Kasumi-1 (cell line): ENCODE data around the gene PKMYT1.

ENCODE experiments used
- DNase-seq, 2 experiments: peaks; one replicate each; lab custom pipeline; 2025; lab: John Stamatoyannopoulos, UW

Gene PKMYT1

GRCh38 chr16:3017794-3018506 is 37.7 kb upstream of the PKMYT1 start, which contains the start of gene CLDN6:
CLDN6 (minus strand) TSS chr16:3018183; CDS start chr16:3016021, 2,162 bp downstream.
- no peak for DNase-seq

- DNase-seq, result no peak
Measured at GRCh38 chr16:3017344-3017743, 37.1 kb upstream of the PKMYT1 start.

DNA sequence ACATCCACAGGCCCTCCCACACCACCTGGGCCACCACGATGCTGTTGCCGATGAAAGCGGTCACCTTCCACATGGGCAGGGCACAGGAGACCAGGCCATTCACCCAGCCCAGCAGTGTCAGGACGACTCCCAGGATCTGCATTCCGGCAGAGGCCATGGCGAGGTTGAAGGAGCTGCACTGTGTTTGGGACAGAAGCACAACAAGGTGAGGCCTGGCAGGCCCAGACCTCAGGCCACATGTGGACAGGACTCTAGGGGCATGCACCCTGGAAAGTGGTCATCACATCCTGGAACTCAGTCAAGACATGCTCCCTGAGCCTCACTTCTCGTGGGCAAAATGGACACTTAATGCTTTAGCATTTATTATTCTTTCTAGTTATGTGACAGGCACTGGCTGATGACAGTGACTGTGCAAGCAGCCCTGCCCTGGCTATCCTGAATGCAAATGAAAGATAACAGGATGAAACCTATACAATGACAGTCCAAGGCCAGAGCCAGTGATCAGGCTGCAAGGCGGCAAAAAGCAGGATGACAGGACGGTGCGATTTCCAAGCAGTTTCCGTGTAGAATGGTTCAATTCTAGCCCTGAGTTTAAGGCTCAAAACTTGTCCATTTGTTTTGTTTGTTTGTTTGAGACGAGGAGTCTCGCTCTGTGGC is 35.7 kb upstream of the PKMYT1 start:
- DNase-seq, result no peak

- no peak for DNase-seq
Measured at GRCh38 chr16:3014971-3015370, 34.7 kb upstream of the PKMYT1 start.

GRCh38 chr16:3013998-3014690 is 33.9 kb upstream of the PKMYT1 start:
- DNase-seq, result no peak

DNA sequence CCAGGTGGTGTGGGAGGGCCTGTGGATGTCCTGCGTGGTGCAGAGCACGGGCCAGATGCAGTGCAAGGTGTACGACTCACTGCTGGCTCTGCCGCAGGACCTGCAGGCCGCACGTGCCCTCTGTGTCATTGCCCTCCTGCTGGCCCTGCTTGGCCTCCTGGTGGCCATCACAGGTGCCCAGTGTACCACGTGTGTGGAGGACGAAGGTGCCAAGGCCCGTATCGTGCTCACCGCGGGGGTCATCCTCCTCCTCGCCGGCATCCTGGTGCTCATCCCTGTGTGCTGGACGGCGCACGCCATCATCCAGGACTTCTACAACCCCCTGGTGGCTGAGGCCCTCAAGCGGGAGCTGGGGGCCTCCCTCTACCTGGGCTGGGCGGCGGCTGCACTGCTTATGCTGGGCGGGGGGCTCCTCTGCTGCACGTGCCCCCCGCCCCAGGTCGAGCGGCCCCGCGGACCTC is 33.3 kb upstream of the PKMYT1 start:
- DNase-seq, result no peak

- DNase-seq, result no peak
Measured at GRCh38 chr16:3012828-3013420, 32.7 kb upstream of the PKMYT1 start, which contains the start of gene CLDN9. CLDN9 (plus strand) TSS chr16:3012923; CDS start chr16:3013363, 440 bp downstream.

DNA sequence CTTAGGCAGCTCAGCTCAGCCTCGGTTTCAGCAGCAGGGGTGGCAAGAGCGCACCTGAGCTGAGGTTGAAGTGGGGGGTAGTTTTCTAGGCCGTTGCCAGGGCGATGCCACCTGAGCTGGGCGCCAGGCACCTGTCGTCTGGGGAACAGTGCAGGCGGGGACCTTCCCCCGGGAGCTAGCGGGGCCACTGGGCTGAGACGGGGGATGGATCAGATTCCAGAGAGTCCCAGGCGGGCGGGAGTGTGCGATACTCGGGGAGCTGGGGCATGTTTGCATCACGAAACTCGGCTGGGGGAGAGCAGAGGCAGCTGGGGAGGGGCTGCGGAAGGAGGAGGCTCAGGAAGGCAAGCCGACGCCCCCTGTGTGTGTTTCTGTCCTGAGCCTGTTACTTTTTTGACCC is 32.0 kb upstream of the PKMYT1 start:
- DNase-seq, result no peak

GRCh38 chr16:3010510-3010909 is 30.3 kb upstream of the PKMYT1 start:
- no peak for DNase-seq

DNA sequence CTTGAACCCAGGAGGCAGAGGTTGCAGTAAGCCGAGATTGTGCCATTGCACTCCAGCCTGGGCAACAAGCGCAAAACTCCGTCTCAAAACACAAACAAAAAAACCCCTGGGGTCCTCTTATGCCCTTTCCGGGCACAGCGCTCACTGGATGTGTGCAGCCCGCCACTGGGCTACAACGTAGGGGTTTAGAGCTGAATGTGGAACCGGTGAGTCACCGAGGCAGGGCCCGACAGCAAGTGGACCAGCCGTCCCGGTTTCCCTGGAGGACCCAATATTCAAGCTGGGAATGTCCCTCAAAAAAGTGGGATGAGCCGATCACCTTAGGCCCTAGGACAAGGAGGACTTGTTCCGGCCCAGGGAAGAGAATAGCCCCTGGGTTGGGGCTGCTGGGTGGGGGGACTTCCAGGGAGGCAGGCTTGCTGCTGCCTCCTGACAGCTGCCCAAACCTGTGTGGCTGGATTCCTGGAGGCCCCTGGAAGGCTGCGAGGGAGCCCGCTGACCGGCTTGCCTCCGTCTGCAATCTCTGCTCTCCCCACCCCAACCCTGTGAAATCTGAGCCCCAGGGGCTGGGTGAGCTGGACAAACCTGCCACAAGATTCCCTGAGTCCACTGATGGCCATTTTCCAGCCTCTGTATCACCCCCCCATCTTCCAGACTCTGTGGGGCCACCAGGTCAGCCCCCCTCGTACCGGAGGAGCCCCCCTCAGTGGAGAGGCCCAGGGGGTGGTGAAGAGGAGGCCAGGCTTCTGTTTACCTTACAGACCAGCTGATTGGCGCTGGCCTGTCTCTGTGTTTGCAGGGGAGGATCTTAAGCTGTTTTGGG is 29.5 kb upstream of the PKMYT1 start:
- no peak for DNase-seq

DNA sequence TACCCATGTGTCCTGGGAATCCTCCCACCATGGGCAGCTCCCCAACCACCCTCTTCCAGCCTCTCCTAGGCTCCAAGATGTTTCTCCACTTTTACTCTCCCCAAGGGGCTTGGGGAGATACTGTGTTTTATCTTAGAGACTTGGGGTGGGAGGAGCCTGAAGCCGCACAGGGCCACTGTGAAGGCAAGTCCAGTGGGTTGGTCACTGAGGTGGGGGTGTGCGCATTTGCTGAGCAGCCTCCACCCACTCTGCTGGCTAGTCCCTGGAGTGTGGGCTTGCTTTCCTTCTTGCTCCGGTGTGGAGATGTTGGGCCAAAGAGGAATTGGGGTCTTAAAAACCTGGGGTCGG is 28.4 kb upstream of the PKMYT1 start:
- no peak for DNase-seq

DNA sequence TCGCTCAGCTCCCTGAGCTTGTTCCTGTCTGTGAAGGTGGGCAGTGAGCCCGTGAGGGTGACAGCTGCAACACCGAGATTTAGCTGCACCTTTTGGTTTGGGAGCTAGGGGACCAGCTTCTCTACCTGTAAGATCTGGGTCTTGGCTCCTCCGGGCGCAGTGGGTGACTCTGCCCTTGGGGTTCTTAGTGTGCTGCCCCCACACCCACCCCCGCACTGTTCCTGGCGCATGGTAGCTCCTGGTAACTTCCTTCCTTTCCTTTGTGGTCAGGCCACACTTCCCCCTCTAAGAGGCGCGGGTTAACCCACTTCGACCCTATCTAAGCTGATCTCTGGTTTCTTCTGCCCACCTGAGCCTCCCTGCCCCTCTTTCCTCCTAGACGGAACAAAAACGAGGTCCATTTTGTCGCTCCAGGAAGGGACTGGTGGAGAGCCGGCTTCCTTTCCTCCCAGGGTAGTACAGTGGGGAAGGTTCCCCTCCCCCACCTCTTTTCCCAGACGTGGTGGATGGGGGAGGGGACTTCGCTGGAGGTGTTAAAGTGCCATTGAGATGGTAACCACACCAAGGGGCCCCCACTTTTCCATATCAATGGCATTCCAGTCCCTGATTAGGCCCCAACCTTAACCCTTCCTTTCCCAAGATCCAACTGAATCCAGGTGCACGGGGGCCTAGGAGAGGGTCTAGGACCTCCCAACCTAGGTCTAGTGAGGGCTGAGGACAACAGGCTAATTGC is 27.9 kb upstream of the PKMYT1 start:
- peak; percentile 16 to 43 for DNase-seq

DNA sequence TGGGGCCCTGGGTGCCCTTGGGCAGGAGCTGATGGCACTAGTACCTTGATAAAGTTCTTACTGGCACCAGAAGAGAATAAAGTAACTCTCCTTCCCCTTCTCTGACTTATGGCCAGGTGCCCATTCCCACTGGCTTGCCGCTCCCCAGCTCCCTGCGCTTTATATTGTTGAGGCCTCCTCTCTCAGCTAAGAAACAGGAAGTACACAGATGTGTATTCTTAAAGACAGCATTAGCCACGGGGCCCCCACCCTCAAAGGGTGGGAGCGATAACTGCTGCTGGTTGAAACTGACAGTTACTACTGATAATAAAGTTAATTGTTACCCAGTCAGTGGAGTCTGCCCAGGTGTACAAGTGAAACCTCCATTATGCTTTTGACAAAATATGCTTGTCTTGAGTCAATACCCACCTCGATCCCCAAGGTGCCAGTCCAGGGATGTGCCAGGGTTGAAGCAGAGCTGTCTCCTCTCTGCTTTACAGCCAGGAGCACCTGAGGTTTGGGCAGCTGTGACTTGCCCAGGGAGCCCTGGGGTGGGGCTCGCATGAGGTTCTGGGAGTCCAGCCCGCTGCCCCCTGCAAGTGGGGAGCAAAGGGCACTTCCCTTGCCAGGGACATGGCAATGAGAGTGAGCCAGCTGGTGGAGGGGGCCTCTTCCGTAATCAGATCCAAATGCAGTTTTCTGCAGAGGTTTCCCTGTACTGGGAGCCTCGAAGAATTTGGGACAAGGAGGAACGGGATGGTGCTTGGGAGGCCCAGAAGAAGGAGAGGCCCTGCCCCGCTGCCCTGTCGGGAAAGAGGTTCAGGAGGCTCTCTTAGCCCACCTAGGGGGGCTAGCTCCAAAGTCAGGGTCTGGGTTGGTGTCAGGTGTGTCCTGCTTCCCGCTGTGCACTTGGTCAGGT is 27.1 kb upstream of the PKMYT1 start:
- DNase-seq, result peak; percentile 27 to 46

DNA sequence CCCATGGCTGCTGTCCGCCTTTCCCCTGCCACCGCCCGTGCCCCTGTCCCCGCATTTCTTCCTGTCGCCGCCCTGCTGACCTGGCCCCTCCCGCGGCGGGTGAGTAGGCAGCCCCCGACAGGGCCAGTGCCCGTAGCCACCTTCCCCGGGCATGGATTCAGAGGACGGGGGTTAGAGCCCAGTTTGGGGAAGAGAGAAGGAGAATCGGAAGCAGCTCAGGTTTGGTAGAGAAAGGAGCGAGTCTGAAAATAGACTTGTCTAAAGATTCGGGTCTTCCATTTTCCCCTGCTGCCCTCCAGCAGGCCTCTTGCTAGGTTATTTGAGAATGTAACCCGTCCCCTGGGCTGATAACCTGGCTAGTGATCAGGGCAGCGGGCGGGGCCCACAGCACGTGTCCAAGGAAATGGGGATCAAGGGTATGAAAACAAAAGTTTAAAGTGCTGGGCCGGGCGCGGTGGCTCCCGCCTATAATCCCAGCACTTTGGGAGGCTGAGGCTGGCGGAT is 24.6 kb upstream of the PKMYT1 start:
- peak in 1 of 2 experiments; percentile 2 for DNase-seq

GRCh38 chr16:3004319-3004718 is 24.1 kb upstream of the PKMYT1 start:
- no peak for DNase-seq

DNA sequence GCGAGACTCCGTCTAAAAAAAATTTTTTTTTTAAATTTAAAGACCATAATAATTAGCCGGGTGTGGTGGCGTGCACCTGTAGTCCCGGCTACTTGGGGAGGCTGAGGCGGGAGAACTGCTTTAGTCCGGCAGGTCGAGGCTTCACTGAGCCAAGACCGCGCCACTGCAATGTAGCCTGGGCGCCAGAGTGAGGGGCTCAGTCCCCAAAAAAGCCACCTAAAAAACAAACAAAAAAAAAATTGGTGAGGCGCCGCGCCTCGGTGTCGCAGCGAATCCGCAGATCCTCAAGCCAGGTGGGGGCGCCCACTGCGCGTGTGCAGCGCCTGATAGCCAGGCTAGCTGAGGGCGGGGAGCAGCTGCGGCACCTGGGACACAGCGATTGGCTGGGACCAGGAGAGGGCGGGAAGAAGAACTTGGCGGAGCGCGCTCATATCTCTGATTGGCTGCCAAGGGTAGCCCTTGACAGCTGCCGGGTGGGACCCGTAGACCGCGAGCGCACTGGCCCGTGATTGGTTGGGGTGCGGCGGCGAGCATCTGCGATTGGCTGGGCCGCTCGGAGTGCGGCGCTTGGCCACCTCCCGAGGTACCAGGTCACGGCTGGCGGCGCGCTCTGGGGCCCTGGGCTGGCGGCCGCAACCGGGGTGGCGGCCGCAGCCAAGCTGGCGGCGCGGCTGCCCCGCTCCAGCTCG is 23.5 kb upstream of the PKMYT1 start:
- peak; percentile 85 to 86 for DNase-seq

DNA sequence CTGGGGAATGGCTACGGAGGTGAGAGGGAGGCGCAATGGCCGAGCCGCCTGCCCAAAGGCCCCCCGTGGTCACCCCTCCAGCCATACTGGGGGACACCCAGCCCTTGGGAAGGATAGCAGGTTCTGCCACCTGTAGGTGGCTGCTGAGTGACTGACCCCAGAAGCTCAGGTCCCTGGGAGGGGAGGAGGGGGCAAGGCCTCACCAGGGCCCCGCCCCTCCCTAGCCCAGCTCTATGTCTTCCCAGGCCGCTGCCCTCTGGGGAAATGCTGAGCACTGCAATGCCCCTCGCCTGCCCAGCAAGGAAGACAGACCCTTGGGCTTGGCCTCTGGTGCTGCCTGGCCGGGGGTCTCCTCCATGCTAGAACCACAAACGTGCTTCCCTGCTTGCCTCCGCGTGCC is 21.1 kb upstream of the PKMYT1 start:
- DNase-seq, result no peak

DNA sequence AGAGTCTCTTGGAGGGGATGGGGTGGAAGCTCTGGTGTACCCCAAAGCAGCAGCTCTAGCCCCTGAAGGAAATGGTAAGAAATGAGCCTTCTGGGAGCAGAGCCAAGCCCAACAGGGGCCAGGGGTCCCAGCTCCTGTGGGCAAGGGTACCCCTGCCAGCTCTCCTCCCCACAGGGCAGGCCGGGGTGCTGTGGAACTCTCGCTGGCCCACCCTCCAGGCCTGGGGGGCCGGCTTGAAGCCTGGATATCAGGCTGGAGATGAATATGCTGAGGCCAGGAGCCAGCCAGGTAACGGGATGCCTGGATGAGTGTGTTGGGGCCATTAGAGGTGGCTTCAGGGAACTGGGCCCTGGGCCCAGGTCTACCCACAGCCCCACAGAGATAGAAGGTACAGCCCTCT is 20.3 kb upstream of the PKMYT1 start:
- DNase-seq, result no peak

DNA sequence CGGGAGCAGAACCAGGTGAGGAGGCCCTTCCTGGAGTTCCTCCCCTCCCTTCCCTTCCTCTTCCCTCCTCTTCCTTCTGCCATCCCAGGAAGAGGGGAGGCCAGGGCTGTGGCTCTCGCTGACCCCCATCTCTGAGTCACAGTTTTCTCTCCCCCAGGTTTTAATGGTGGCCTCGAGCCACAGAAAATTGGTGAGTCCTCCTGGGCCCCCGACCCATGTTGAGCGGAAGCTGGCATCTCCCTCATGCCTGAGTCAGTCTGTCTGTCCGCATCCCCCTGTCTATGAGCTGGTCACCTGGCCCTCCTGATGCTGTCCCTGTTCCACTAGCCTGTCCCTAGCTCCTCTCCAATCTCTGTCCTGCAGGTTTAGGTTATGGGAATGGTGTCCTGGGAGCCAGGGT is 19.7 kb upstream of the PKMYT1 start:
- DNase-seq, result no peak
